Panc1 (cell line): Measurements from ENCODE around the gene APLN. TPM values are rescaled to one million over a fixed set of nuclear protein-coding genes. Genes with fewer than 3 reads are reported as not detected.

ENCODE experiments used
- ATAC-seq: fragments of 200-7000 bp; cut with Tn5 transposase; 2 replicates; pipeline ENCODE4 v1.9.1; 2020; ENCODE audit warnings: mild to moderate bottlenecking, moderate library complexity
- BruUV-seq: library from RNA; stranded (reverse); fragments of 400-500 nt; replicated peaks from 2 replicates; lab custom pipeline; 2021; lab: Mats Ljungman, UMichigan
- CTCF ChIA-PET: fragments of 300-600 bp; sonication (Branson Sonifier 250); formaldehyde crosslinking; loops from one replicate; lab custom pipeline; 2022; ENCODE audit warnings: antibody characterized with exemption; lab: Charles Lee
- POLR2A ChIA-PET: fragments of 300-600 bp; sonication (Branson Sonifier 250); formaldehyde crosslinking; loops from one replicate; lab custom pipeline; 2022; ENCODE audit warnings: antibody characterized with exemption; lab: Charles Lee
- DNase-seq: peaks from one replicate; pipeline ENCODE4 v3.0.0-alpha.2; 2010; ENCODE audit warnings: low read depth, low spot score
- H3K27ac ChIP-seq: 2 replicates; pipeline ENCODE4 v1.5.1; 2011; ENCODE audit warnings: mild to moderate bottlenecking, low read length, inconsistent platforms
- H3K27me3 ChIP-seq: fragments of 200-500 bp; sonication (Bioruptor generic); 2 replicates; pipeline ENCODE4 v1.6.0; 2014; ENCODE audit warnings: low read length, inconsistent platforms; ENCODE audit not compliant: control insufficient read depth, insufficient read depth
- H3K36me3 ChIP-seq: fragments of 200-500 bp; sonication (Bioruptor generic); 2 replicates; pipeline ENCODE4 v1.5.1; 2014; ENCODE audit warnings: inconsistent platforms, mild to moderate bottlenecking, low read length, moderate library complexity; ENCODE audit not compliant: control insufficient read depth, insufficient read depth
- H3K4me1 ChIP-seq: 2 replicates; pipeline ENCODE4 v1.5.1; 2011; ENCODE audit warnings: inconsistent platforms, mild to moderate bottlenecking, low read length, moderate library complexity; ENCODE audit not compliant: control insufficient read depth, insufficient read depth
- H3K4me3 ChIP-seq, 2 experiments: 2 replicates each; pipeline ENCODE4 v1.5.1; 2011 to 2012; ENCODE audit warnings: low read depth in 2 of 2, low read length in 2 of 2, mild to moderate bottlenecking in 2 of 2, inconsistent platforms in 1 of 2, moderate library complexity in 1 of 2
- H3K9me3 ChIP-seq: fragments of 200-500 bp; sonication (Bioruptor generic); 2 replicates; pipeline ENCODE4 v1.5.1; 2014; ENCODE audit warnings: low read depth, mild to moderate bottlenecking, inconsistent platforms, low read length, moderate library complexity; ENCODE audit not compliant: control insufficient read depth, insufficient read depth
- POLR2AphosphoS5 ChIP-seq: IDR thresholded peaks from 2 replicates; pipeline ENCODE4 v1.6.1; 2012; ENCODE audit warnings: mild to moderate bottlenecking, low read depth, low read length, moderate library complexity
- SIN3A ChIP-seq: IDR thresholded peaks from 2 replicates; pipeline ENCODE4 v1.6.1; 2012; ENCODE audit warnings: low read depth, mild to moderate bottlenecking, low read length, moderate library complexity, borderline replicate concordance; ENCODE audit not compliant: insufficient read depth
- TCF7L2 ChIP-seq: IDR thresholded peaks from 2 replicates; pipeline ENCODE4 v1.6.1; 2011; ENCODE audit warnings: mild to moderate bottlenecking, low read depth, low read length, inconsistent platforms
- in situ Hi-C: cut with HindIII; loops from 2 replicates; pipeline ENCODE4 v1.10.0; 2016; ENCODE audit warnings: low sequenced_read_pairs, low pct_unique_long_range_greater_than_20kb
- intact Hi-C: fragments of 100-400 bp; cut with micrococcal nuclease; formaldehyde crosslinking; loops from one replicate; pipeline ENCODE4 v1.10.0; 2022; ENCODE audit not compliant: unreplicated experiment
- total RNA-seq: library from RNA; stranded (reverse); gene quantifications from one replicate; pipeline ENCODE4 v1.2.1, GENCODE V29; 2021; ENCODE audit not compliant: unreplicated experiment
- TF ChIP-seq, protein P1 (sequence below): fragments of 450-650 bp; IDR thresholded peaks from 2 replicates; pipeline ENCODE4 v1.5.1; 2017; ENCODE audit warnings: mild to moderate bottlenecking
- TF ChIP-seq, protein P2 (sequence below), 2 experiments: IDR thresholded peaks; 2 replicates each; pipeline ENCODE4 v1.6.1; 2011 to 2012; ENCODE audit warnings: low read depth in 2 of 2, control low read depth in 1 of 2, low read length in 1 of 2, mild to moderate bottlenecking in 1 of 2, moderate library complexity in 1 of 2; ENCODE audit not compliant: insufficient read depth in 1 of 2

APLN gene
- total RNA-seq, 1 experiment from 2014 or later = 1.1 TPM

DNA sequence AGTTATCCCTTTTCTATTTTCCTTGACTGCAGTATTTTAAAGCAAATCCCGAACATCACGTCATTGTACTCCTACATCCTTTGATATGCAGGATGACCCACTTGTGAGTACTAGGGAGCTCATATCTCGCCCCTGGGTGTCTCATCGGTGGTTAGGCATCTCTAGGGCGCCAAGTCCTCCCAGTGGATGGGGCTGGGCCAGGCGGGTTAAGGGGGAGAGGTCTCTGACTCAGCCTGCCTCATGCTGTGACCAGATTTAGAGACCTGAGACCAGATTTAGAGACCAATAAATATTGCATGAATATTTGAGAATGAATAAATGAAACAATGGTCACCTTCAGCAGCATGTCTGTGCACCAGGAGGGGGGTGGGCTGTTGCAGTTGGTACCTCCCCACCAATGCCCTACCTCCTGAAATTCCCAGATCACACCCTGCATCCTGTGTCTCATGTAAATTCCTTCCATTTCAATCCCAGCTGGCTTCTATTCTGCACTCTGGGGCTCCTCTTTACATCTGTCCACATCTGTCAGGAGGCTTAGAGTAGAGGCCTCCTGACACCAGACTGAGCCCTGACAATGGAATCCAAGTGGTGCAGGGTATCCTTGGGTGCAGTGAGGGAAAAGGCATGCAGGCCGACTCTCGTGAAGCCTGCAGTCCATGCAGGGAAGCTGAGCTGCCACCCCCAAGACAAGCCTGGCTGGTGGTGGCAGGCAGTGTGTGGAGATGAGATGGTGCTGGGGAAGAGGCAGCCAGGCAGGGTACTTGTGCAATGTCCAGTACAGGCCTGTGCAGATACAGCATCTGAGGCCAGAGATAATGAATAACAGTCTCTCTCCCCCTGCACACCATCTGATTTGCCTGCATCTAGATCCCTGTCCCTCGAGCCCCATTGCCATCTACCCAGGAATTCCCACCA is 5.2 kb downstream of the APLN start:
- Histone ChIP-seq H3K27me3 (no peaks in the 10 kb centered on the region), H3K36me3 (no peaks in the 10 kb centered on the region), H3K4me1 (no peaks in the 10 kb centered on the region), H3K27ac (no peak overlapping the region), H3K4me3 (no peak overlapping the region), H3K9me3 (no peaks in the 10 kb centered on the region)
- ATAC-seq = no peak
- CTCF ChIA-PET = no interaction called here
- POLR2A ChIA-PET = interaction anchor here (0.5 kb wide), 1 partner anchor 75 kb away, joined by 3 read pairs; no protein-coding TSS in a partner anchor
- in situ Hi-C loops = no loop called here
- intact Hi-C loops = no loop called here
- TF ChIP-seq TCF7L2 = no peak
- BruUV-seq = no TSS peak
- no peak for DNase-seq

DNA sequence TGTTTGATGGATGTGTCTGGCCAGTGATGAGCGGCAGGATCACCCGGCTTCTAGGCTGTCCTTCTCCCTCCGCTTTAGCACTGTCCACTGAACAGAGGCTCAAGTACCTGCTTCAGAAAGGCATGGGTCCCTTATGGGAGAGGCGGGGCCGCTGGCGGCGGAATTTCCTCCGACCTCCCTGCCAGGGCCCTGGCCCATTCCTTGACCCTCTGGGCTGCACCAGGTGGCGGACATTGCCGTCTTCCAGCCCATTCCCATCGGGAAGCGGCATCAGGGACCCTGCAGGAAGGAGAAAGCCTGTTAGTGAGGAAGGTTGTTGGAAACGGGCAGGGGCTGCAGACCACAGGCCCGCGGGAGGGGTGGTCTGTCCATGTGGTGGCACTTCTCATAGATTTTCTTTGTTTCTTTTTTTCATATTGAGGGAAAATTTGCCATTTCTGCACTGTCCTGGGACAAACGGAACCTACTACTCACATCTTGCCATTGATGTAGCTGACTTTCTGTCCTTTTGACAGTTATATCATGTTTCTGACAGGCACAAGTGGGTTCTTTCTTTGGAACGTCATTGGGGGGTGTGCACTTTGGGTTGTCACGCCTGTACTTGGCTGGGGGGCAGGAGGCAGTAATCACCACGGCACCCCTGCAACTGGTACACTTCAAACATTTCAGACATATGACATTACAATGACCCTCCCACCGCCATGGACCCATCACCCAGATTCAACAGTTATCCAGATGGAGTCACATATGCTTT is 6.1 kb downstream of the APLN start:
- POLR2A ChIA-PET = no interaction called here
- TF ChIP-seq SIN3A (no peak), TCF7L2 (no peak), POLR2AphosphoS5 (no peak)
- TF ChIP-seq, protein P1, sequence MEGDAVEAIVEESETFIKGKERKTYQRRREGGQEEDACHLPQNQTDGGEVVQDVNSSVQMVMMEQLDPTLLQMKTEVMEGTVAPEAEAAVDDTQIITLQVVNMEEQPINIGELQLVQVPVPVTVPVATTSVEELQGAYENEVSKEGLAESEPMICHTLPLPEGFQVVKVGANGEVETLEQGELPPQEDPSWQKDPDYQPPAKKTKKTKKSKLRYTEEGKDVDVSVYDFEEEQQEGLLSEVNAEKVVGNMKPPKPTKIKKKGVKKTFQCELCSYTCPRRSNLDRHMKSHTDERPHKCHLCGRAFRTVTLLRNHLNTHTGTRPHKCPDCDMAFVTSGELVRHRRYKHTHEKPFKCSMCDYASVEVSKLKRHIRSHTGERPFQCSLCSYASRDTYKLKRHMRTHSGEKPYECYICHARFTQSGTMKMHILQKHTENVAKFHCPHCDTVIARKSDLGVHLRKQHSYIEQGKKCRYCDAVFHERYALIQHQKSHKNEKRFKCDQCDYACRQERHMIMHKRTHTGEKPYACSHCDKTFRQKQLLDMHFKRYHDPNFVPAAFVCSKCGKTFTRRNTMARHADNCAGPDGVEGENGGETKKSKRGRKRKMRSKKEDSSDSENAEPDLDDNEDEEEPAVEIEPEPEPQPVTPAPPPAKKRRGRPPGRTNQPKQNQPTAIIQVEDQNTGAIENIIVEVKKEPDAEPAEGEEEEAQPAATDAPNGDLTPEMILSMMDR = no peak
- TF ChIP-seq, protein P2, sequence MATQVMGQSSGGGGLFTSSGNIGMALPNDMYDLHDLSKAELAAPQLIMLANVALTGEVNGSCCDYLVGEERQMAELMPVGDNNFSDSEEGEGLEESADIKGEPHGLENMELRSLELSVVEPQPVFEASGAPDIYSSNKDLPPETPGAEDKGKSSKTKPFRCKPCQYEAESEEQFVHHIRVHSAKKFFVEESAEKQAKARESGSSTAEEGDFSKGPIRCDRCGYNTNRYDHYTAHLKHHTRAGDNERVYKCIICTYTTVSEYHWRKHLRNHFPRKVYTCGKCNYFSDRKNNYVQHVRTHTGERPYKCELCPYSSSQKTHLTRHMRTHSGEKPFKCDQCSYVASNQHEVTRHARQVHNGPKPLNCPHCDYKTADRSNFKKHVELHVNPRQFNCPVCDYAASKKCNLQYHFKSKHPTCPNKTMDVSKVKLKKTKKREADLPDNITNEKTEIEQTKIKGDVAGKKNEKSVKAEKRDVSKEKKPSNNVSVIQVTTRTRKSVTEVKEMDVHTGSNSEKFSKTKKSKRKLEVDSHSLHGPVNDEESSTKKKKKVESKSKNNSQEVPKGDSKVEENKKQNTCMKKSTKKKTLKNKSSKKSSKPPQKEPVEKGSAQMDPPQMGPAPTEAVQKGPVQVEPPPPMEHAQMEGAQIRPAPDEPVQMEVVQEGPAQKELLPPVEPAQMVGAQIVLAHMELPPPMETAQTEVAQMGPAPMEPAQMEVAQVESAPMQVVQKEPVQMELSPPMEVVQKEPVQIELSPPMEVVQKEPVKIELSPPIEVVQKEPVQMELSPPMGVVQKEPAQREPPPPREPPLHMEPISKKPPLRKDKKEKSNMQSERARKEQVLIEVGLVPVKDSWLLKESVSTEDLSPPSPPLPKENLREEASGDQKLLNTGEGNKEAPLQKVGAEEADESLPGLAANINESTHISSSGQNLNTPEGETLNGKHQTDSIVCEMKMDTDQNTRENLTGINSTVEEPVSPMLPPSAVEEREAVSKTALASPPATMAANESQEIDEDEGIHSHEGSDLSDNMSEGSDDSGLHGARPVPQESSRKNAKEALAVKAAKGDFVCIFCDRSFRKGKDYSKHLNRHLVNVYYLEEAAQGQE (IDR thresholded peaks at IDR 0.05; ENCODE audit: insufficient read depth in 1 of 2, low read depth in 2 of 2, low read length in 1 of 2) = no peak
- DNase-seq (no peak), ATAC-seq (no peak)
- Histone ChIP-seq H3K36me3 (no peaks in the 10 kb centered on the region), H3K27me3 (no peaks in the 10 kb centered on the region), H3K27ac (no peak overlapping the region), H3K9me3 (no peaks in the 10 kb centered on the region), H3K4me3 (no peak overlapping the region), H3K4me1 (no peaks in the 10 kb centered on the region)
- in situ Hi-C loops = no loop called here
- intact Hi-C loops = no loop called here
- CTCF ChIA-PET = interaction anchor here (0.6 kb wide), 1 partner anchor 11 kb away, joined by 3 read pairs; no protein-coding TSS in a partner anchor
- no TSS peak for BruUV-seq
